Ovary (tissue), 3 donors: ENCODE measurements around the gene FBXL17.

Source experiments
- EP300 ChIP-seq: sonication (generic); formaldehyde crosslinking; IDR thresholded peaks from one replicate; pipeline ENCODE4 v1.6.1; 2017; ENCODE audit warnings: antibody characterized with exemption
- POLR2A ChIP-seq: fragments of 450-650 bp; IDR thresholded peaks from one replicate; pipeline ENCODE4 v1.6.1; 2017; ENCODE audit warnings: antibody characterized with exemption, mild to moderate bottlenecking, moderate library complexity
- TF ChIP-seq, protein P1 (sequence below), 3 donors: fragments of 450-650 bp in 2 of 3; fragments of 200-600 bp in 1 of 3; IDR thresholded peaks; one replicate each; pipeline versions ENCODE4 v1.5.1 to v1.8.0; 2016 to 2022; ENCODE audit warnings: antibody characterized with exemption in 3 of 3, mild to moderate bottlenecking in 1 of 3
- donor health status: DM: no; HTN: no; CAD: no.

DNA sequence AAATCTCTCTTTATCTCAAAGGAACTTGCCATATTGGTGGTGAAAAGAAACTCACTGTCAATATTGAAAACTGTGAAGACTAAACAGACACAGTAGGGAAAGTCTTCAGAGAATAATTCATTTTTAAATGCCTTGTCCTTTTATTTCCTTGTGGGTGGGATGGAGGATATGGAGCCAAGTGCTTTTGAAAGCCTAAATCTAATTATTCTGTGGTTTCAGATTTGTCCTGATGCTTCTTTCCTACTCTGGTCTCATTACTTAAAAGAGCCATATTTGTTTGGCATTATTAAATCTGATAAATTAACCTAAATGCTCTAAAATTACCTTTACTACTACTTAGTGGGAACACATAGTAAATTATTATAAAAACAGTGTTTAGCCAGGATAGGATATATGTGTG, 452.8 kb downstream of the FBXL17 start:
- TF ChIP-seq EP300 = no peak
- TF ChIP-seq, protein P1, sequence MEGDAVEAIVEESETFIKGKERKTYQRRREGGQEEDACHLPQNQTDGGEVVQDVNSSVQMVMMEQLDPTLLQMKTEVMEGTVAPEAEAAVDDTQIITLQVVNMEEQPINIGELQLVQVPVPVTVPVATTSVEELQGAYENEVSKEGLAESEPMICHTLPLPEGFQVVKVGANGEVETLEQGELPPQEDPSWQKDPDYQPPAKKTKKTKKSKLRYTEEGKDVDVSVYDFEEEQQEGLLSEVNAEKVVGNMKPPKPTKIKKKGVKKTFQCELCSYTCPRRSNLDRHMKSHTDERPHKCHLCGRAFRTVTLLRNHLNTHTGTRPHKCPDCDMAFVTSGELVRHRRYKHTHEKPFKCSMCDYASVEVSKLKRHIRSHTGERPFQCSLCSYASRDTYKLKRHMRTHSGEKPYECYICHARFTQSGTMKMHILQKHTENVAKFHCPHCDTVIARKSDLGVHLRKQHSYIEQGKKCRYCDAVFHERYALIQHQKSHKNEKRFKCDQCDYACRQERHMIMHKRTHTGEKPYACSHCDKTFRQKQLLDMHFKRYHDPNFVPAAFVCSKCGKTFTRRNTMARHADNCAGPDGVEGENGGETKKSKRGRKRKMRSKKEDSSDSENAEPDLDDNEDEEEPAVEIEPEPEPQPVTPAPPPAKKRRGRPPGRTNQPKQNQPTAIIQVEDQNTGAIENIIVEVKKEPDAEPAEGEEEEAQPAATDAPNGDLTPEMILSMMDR (IDR thresholded peaks at IDR 0.05) = no peak
- no peak for TF ChIP-seq POLR2A
